K562 (cell line): ENCODE measurements around the gene ZNF816.

ENCODE experiments used
- CHD2 ChIP-seq: IDR thresholded peaks from 2 replicates; pipeline ENCODE4 v1.6.1; 2011; ENCODE audit warnings: low read depth, low read length
- CTCF ChIP-seq, 3 experiments: IDR thresholded peaks in 2 of 3; conservative IDR thresholded peaks in 1 of 3; 2 replicates each; pipeline ENCODE4 v1.5.1; 2011 to 2012; ENCODE audit warnings: low read length in 3 of 3, mild to moderate bottlenecking in 3 of 3, control low read depth in 2 of 3, improper control_type of control experiment in 1 of 3, inconsistent platforms in 1 of 3, low read depth in 1 of 3, mixed read lengths in 1 of 3, moderate library complexity in 1 of 3; ENCODE audit not compliant: insufficient read depth in 2 of 3
- EZH2 ChIP-seq: IDR thresholded peaks from 2 replicates; pipeline ENCODE4 v1.6.1; 2012; ENCODE audit warnings: low read depth, mild to moderate bottlenecking, inconsistent platforms, low read length, borderline replicate concordance
- JUN ChIP-seq, 2 experiments: sonication (generic) in 1 of 2; formaldehyde crosslinking in 1 of 2; IDR thresholded peaks; 2 replicates each; pipeline versions ENCODE4 v1.6.1 to v1.8.0; 2012 to 2022; ENCODE audit warnings: borderline replicate concordance in 2 of 2, mild to moderate bottlenecking in 2 of 2, improper control_type of control experiment in 1 of 2, low read depth in 1 of 2, low read length in 1 of 2, missing genetic modification reagents in 1 of 2
- MTF1 ChIP-seq: fragments of 250-450 bp; sonication (Bioruptor Pico); IDR thresholded peaks from 2 replicates; pipeline ENCODE4 v1.9.0; 2021; ENCODE audit warnings: moderate library complexity, mild to moderate bottlenecking, inconsistent platforms, borderline replicate concordance
- POLR2A ChIP-seq: fragments of 450-650 bp; conservative IDR thresholded peaks from 2 replicates; pipeline ENCODE4 v1.6.1; 2016
- RFX5 ChIP-seq: IDR thresholded peaks from 2 replicates; pipeline ENCODE4 v1.6.1; 2011; ENCODE audit warnings: low read depth, mild to moderate bottlenecking, improper control_type of control experiment, low read length
- RHOXF2B ChIP-seq: fragments of 250-450 bp; sonication (Bioruptor Pico); conservative IDR thresholded peaks from 2 replicates; pipeline ENCODE4 v1.5.1; 2021
- ZBTB1 ChIP-seq: sonication (generic); formaldehyde crosslinking; IDR thresholded peaks from 2 replicates; pipeline ENCODE4 v1.8.1; 2023; ENCODE audit warnings: missing genetic modification reagents, low read depth, mild to moderate bottlenecking, borderline replicate concordance
- ZBTB8A ChIP-seq: fragments of 450-650 bp; IDR thresholded peaks from 2 replicates; pipeline ENCODE4 v1.6.1; 2018; ENCODE audit warnings: mild to moderate bottlenecking, moderate library complexity; ENCODE audit not compliant: partially characterized antibody
- ZFP30 ChIP-seq: fragments of 250-450 bp; sonication (Bioruptor Pico); IDR thresholded peaks from 2 replicates; pipeline ENCODE4 v1.8.0; 2022; ENCODE audit warnings: moderate library complexity, mild to moderate bottlenecking, inconsistent platforms, borderline replicate concordance
- ZNF217 ChIP-seq: sonication (generic); formaldehyde crosslinking; IDR thresholded peaks from 2 replicates; pipeline ENCODE4 v1.8.0; 2022; ENCODE audit warnings: mild to moderate bottlenecking, missing genetic modification reagents
- ZNF263 ChIP-seq: sonication (generic); formaldehyde crosslinking; IDR thresholded peaks from 2 replicates; pipeline ENCODE4 v1.8.0; 2022; ENCODE audit warnings: mild to moderate bottlenecking, missing genetic modification reagents, borderline replicate concordance
- ZNF274 ChIP-seq: IDR thresholded peaks from 2 replicates; pipeline ENCODE4 v1.6.1; 2011; ENCODE audit warnings: low read depth, mild to moderate bottlenecking, low read length, moderate library complexity, borderline replicate concordance

- TF ChIP-seq CTCF (IDR thresholded peaks at IDR 0.05 in 2 of 3, conservative IDR thresholded peaks at IDR 0.05 in 1 of 3; ENCODE audit: insufficient read depth in 2 of 3, low read depth in 1 of 3, low read length in 3 of 3), result no peak
- no peak for TF ChIP-seq JUN (IDR thresholded peaks at IDR 0.05; ENCODE audit: borderline replicate concordance, low read depth, low read length)
- TF ChIP-seq JUN (CRISPR knock-in tag; IDR thresholded peaks at IDR 0.05; ENCODE audit: borderline replicate concordance), result no peak
- no peak for TF ChIP-seq RHOXF2B (CRISPR knock-in tag)
- no peak for TF ChIP-seq ZBTB8A
- no peak for TF ChIP-seq CHD2
- no peak for TF ChIP-seq EZH2
- no peak for TF ChIP-seq ZNF217 (CRISPR knock-in tag)
- no peak for TF ChIP-seq RFX5
- no peak for TF ChIP-seq MTF1 (CRISPR knock-in tag)
- no peak for TF ChIP-seq POLR2A
- no peak for TF ChIP-seq ZNF263 (CRISPR knock-in tag)
- no peak for TF ChIP-seq ZBTB1 (CRISPR knock-in tag)
- no peak for TF ChIP-seq ZFP30 (CRISPR knock-in tag)
- TF ChIP-seq ZNF274, result no peak
These were observed 23.9 kb downstream of the ZNF816 start for GRCh38 chr19:52938761-52939160.
